Stimulated activated memory B cell treated with anti-CD40 and anti-IgM and Interleukin-4, amounts not matched to agents 10 μg/mL and 1 μg/mL and 100 μg/mL, for 72 hours (primary cell): ENCODE measurements around the gene RASL10A.

Source experiments
- ATAC-seq: fragments of 150-1000 bp; cut with Tn5 transposase; 2 replicates; pipeline ENCODE4 v1.10.0; 2021
- H3K27ac Mint-ChIP-seq: one replicate; pipeline ENCODE4 v1.8.0; 2022; ENCODE audit warnings: mild to moderate bottlenecking, mixed read lengths
- H3K27me3 Mint-ChIP-seq: one replicate; pipeline ENCODE4 v1.8.0; 2022; ENCODE audit warnings: mixed read lengths
- H3K36me3 Mint-ChIP-seq: one replicate; pipeline ENCODE4 v1.8.0; 2022; ENCODE audit warnings: mixed read lengths
- H3K4me1 Mint-ChIP-seq: one replicate; pipeline ENCODE4 v1.8.0; 2022; ENCODE audit warnings: mixed read lengths
- H3K4me3 Mint-ChIP-seq: one replicate; pipeline ENCODE4 v1.8.0; 2022; ENCODE audit warnings: mild to moderate bottlenecking, moderate library complexity, mixed read lengths
- H3K9me3 Mint-ChIP-seq: one replicate; pipeline ENCODE4 v1.8.0; 2022; ENCODE audit warnings: mixed read lengths

The RASL10A gene

GRCh38 chr22:29316141-29316828 lies 788 bp upstream of the RASL10A start:
- Mint-ChIP-seq H3K27me3 (peaks cover 47% of the 10 kb centered on the region), H3K4me3 (peak overlapping the region; percentile 30), H3K27ac (no peak overlapping the region), H3K9me3 (no peaks in the 10 kb centered on the region), H3K4me1 (peaks cover 36% of the 10 kb centered on the region), H3K36me3 (no peaks in the 10 kb centered on the region)
- ATAC-seq = no peak

DNA sequence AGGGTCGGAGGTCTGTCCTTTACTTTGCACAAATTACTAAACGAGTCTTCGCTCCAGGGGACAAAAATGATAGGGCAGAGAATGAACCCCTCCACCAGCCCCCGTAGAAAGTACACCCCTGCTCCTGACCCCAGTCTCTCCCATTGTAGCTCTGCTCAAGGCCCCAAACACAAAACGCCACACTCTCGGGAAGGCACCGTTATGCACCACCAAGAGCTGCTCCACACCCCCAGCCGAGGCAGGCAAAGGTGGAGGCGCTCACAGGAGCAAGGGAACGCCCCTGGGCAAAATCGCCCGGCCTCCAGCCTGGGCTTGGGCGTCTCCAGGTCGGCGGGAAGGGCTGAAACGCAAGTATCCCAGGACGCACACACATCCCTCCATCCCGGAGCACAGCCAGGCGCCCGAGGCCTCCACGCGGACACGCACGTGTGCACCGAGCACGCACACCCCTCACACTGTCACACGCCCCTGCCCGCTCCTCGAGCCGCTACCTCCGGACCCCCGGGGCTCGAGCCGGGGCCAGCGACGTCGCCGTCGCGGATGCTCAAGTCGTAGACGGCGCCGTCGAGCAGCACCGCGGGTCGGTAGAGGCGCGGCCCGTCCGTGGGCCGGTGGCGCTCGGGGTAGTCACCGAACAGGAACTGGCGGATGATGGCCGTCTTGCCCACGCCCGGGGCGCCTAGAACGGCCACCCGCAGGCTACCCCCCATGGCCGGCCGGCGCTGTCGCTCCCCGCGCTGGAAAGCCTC lies 786 bp downstream of the RASL10A start:
- no peak for ATAC-seq
- H3K36me3 Mint-ChIP-seq = no peaks in the 10 kb centered on the region

DNA sequence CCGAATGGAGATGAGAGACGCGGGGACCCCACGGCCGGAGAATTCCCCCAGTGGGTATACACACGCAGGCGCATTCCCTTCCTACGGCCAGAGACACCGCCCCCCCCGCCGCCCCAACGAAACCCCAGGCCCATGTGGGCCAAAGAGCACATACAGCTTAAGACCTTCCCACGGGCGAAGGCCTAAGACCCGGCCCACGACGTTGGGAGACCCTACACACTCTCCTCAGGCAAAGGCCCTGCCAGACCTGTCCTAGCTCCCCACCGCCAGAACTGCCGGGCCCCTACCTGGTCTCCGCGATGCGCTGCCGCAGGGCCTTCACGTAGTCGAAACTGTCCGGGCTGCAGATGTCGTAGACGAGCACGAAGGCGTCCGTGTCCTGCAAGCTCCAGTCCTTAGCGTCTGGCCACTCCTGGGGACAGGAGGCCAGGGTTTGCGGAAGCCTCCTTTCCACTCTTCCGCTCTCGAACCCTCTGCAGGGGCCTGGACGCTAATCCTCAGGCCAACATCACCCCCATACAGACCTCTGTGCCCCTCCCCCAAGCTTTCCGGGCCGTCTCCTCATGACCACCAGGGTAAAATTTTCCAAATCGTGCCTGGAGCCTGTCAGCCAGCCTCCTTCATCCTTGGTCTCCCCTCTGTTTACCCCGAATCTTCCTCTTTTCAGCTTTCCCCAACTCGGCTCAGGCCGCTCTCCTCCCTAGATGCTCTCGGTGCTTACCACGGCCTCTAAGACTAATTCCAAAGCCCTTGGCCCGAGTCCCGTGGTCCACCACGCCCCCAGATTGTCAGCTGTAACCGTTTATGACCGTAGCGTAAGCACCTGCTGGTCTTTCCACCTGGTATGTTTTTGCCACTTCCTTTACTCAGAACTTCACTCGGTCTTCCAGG lies 1.7 kb downstream of the RASL10A start:
- Mint-ChIP-seq H3K9me3 (no peaks in the 10 kb centered on the region), H3K27me3 (peaks cover 65% of the 10 kb centered on the region), H3K4me1 (peaks cover 54% of the 10 kb centered on the region), H3K4me3 (peak overlapping the region; percentile 57), H3K27ac (no peak overlapping the region), H3K36me3 (no peaks in the 10 kb centered on the region)
- no peak for ATAC-seq

More for the DNA sequence above, 786 bp downstream of the RASL10A start:
- Mint-ChIP-seq H3K27me3 (peaks cover 56% of the 10 kb centered on the region), H3K4me3 (peak overlapping the region; percentile 57), H3K9me3 (no peaks in the 10 kb centered on the region), H3K4me1 (peaks cover 50% of the 10 kb centered on the region), H3K27ac (no peak overlapping the region)

- peaks cover 54% of the 10 kb centered on the region for H3K4me1 Mint-ChIP-seq
- H3K4me3 Mint-ChIP-seq = no peak overlapping the region
- no peak overlapping the region for H3K27ac Mint-ChIP-seq
Observed at GRCh38 chr22:29313126-29313575, 2.3 kb downstream of the RASL10A start.

GRCh38 chr22:29312218-29313125 lies 3.0 kb downstream of the RASL10A start:
- H3K4me1 Mint-ChIP-seq = peaks cover 57% of the 10 kb centered on the region
- no peak overlapping the region for H3K4me3 Mint-ChIP-seq
- ATAC-seq = no peak
- no peaks in the 10 kb centered on the region for H3K9me3 Mint-ChIP-seq
- H3K27me3 Mint-ChIP-seq = peaks cover 78% of the 10 kb centered on the region
- H3K36me3 Mint-ChIP-seq = no peaks in the 10 kb centered on the region
- H3K27ac Mint-ChIP-seq = no peak overlapping the region

More at GRCh38 chr22:29313126-29313575, 2.3 kb downstream of the RASL10A start:
- no peaks in the 10 kb centered on the region for H3K36me3 Mint-ChIP-seq
- no peak for ATAC-seq
- H3K27me3 Mint-ChIP-seq = peaks cover 71% of the 10 kb centered on the region
- H3K9me3 Mint-ChIP-seq = no peaks in the 10 kb centered on the region

GRCh38 chr22:29311464-29312217 lies 3.9 kb downstream of the RASL10A start:
- no peaks in the 10 kb centered on the region for H3K36me3 Mint-ChIP-seq
- H3K4me1 Mint-ChIP-seq = peaks cover 59% of the 10 kb centered on the region
- peaks cover 83% of the 10 kb centered on the region for H3K27me3 Mint-ChIP-seq
- H3K4me3 Mint-ChIP-seq = no peak overlapping the region
- no peak overlapping the region for H3K27ac Mint-ChIP-seq
- ATAC-seq = no peak
- H3K9me3 Mint-ChIP-seq = no peaks in the 10 kb centered on the region

DNA sequence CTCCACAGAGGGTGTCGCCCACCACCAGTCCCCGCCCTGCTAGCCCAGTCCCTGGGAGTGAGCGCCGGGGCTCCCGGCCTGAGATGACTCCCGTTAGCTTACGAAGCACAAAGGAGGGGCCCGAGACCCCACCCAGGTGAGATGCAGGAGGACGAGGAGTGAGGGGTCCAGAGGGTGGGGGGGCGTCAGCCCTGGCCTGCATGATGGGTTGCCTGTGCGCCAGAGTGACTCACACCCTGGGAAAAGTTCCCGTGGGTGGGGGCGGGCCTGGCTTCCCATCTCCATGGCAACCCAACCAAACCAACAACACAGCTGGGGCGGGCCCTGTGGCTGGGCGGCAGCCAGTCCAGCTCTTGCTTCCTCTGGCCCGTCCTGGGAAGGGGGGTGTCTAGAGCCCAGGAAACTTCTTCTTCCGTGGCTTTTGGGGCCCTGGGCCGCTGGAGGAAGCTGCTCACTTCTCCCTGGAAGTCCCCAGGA lies 4.6 kb downstream of the RASL10A start:
- Mint-ChIP-seq H3K27me3 (peaks cover 83% of the 10 kb centered on the region), H3K4me1 (peaks cover 62% of the 10 kb centered on the region), H3K4me3 (peak overlapping the region; percentile 34), H3K27ac (no peak overlapping the region), H3K9me3 (no peaks in the 10 kb centered on the region), H3K36me3 (no peaks in the 10 kb centered on the region)
- peak; percentile 63 for ATAC-seq

GRCh38 chr22:29310065-29310862 lies 5.2 kb downstream of the RASL10A start:
- Mint-ChIP-seq H3K9me3 (no peaks in the 10 kb centered on the region), H3K36me3 (no peaks in the 10 kb centered on the region), H3K27ac (no peak overlapping the region), H3K27me3 (peaks cover 89% of the 10 kb centered on the region), H3K4me3 (no peak overlapping the region), H3K4me1 (peaks cover 68% of the 10 kb centered on the region)
- peak; percentile 14 for ATAC-seq

DNA sequence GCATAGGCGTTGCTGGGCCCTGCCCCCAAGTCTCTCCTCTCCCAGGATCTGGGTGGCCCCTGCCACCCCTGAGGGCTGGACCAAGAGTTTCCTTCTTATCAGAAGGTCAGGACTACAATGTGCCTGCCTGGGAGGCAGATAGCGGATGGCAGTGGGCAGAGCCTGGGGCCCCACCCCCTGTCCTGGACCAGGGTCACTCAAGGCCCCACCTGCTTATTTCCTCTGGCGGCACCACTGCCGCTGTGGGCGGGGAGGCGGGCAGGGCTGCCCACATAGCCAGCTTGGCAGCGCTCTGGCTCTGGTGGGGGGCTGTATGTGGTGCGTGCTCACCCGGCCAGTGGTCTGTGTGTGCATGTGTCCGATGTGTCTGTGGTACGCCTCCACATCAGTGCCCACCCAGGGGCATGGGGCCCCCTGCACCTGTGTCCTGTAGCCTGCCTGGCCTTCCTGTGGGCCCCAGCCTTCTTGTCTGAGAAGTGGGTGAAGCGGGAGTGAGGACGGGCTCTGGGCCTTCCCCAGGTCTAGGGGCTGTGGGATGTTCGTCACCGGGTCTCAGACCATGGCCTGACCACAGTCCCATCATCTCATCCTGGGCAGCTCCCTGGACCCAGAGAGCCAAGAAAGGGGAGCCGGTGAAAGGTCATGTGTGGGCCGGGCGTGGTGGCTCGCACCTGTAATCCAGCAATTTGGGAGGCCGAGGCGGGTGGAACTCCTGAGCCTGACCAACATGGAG lies 6.0 kb downstream of the RASL10A start:
- no peak for ATAC-seq
- Mint-ChIP-seq H3K27ac (no peak overlapping the region), H3K4me1 (peaks cover 64% of the 10 kb centered on the region), H3K4me3 (no peak overlapping the region), H3K27me3 (peaks cover 92% of the 10 kb centered on the region), H3K36me3 (no peaks in the 10 kb centered on the region), H3K9me3 (no peaks in the 10 kb centered on the region)

- no peak overlapping the region for H3K27ac Mint-ChIP-seq
- no peak overlapping the region for H3K4me3 Mint-ChIP-seq
- H3K27me3 Mint-ChIP-seq = peaks cover 92% of the 10 kb centered on the region
- ATAC-seq = no peak
- H3K4me1 Mint-ChIP-seq = peaks cover 58% of the 10 kb centered on the region
- H3K36me3 Mint-ChIP-seq = no peaks in the 10 kb centered on the region
- no peaks in the 10 kb centered on the region for H3K9me3 Mint-ChIP-seq
Observed at GRCh38 chr22:29308791-29309262, 6.7 kb downstream of the RASL10A start.

DNA sequence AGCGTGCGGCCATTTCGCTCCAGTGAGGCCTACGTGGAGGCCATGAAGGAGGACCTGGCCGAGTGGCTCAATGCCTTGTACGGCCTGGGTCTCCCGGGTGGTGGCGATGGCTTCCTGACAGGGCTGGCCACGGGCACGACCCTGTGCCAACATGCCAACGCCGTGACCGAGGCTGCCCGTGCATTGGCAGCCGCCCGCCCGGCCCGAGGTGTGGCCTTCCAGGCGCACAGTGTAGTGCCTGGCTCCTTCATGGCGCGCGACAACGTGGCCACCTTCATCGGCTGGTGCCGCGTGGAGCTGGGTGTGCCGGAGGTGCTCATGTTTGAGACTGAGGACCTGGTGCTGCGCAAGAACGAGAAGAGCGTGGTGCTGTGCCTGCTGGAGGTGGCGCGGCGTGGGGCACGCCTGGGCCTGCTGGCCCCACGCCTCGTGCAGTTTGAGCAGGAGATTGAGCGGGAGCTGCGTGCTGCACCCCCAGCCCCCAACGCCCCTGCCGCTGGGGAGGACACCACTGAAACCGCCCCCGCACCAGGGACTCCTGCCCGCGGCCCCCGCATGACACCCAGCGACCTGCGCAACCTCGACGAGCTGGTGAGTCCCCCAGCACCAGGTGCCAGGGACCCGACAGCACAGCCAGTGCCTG lies 7.2 kb downstream of the RASL10A start:
- Mint-ChIP-seq H3K4me3 (no peak overlapping the region), H3K27ac (no peak overlapping the region)

DNA sequence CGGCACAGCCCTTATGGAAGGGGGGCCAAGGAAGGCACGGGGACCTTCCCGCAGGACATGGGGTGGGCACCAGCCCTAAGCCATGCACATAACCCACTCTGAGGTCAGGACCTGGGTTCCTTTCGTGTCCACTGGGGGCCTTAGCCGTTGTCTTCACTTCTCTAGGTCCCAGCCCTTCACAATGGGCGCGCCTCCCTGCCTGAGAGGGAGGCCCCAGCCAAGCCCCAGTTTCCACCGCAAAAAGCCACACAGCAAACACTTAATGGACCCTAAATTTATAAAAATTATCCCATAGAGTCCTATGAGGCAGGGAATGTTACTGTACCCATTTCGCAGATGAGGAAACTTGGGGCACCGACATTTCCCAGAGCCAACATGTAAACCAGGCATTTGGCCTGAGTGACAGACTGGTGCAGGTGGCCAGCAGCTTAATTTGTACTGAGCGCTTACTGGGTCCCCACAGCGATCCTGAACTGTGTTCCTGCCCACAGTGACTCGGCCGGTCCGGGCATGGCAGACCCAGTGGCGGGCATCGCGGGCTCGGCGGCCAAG lies 7.8 kb downstream of the RASL10A start:
- peaks cover 53% of the 10 kb centered on the region for H3K4me1 Mint-ChIP-seq
- peaks cover 81% of the 10 kb centered on the region for H3K27me3 Mint-ChIP-seq
- H3K36me3 Mint-ChIP-seq = no peaks in the 10 kb centered on the region
- ATAC-seq = no peak
- peak overlapping the region; percentile 68 for H3K4me3 Mint-ChIP-seq
- H3K9me3 Mint-ChIP-seq = no peaks in the 10 kb centered on the region
- no peak overlapping the region for H3K27ac Mint-ChIP-seq

More for the DNA sequence above, 7.2 kb downstream of the RASL10A start:
- no peak for ATAC-seq
- no peaks in the 10 kb centered on the region for H3K36me3 Mint-ChIP-seq
- peaks cover 58% of the 10 kb centered on the region for H3K4me1 Mint-ChIP-seq
- no peaks in the 10 kb centered on the region for H3K9me3 Mint-ChIP-seq
- peaks cover 87% of the 10 kb centered on the region for H3K27me3 Mint-ChIP-seq
